Neural cell (in vitro differentiated cells): ENCODE results near the gene TBKBP1. TPM values are rescaled to one million over a fixed set of nuclear protein-coding genes. Genes with fewer than 3 reads are reported as not detected.

Source experiments
- H2AFZ ChIP-seq: fragments of 200-600, 300-800 bp; sonication (generic), shearing (Covaris generic); 2 replicates; pipeline ENCODE4 v1.6.0; 2014; ENCODE audit warnings: low read depth, mild to moderate bottlenecking, antibody characterized with exemption, low read length, moderate library complexity
- H3F3A ChIP-seq: fragments of 200-600 bp; shearing (Covaris generic); 2 replicates; pipeline ENCODE4 v1.6.1; 2016; ENCODE audit warnings: mild to moderate bottlenecking, moderate library complexity, mixed read lengths, antibody characterized with exemption, low read length; ENCODE audit not compliant: insufficient read depth, poor library complexity, severe bottlenecking
- H3K27ac ChIP-seq: fragments of 200-600, 300-800 bp; sonication (generic), shearing (Covaris generic); 2 replicates; pipeline ENCODE4 v1.5.1; 2014; ENCODE audit warnings: mild to moderate bottlenecking, low read length, moderate library complexity
- H3K27me3 ChIP-seq: fragments of 300-800, 200-600 bp; sonication (generic), shearing (Covaris generic); 2 replicates; pipeline ENCODE4 v1.6.0; 2014; ENCODE audit warnings: mild to moderate bottlenecking, low read depth, low read length, moderate library complexity; ENCODE audit not compliant: insufficient read depth
- H3K36me3 ChIP-seq: fragments of 300-800, 200-600 bp; sonication (generic), shearing (Covaris generic); 2 replicates; pipeline ENCODE4 v1.5.1; 2014; ENCODE audit warnings: mild to moderate bottlenecking, antibody characterized with exemption, low read length, moderate library complexity; ENCODE audit not compliant: insufficient read depth
- H3K4me2 ChIP-seq: fragments of 300-800, 200-600 bp; sonication (generic), shearing (Covaris generic); 2 replicates; pipeline ENCODE4 v1.6.0; 2014; ENCODE audit warnings: mild to moderate bottlenecking, low read length
- H3K4me3 ChIP-seq: fragments of 300-800, 200-600 bp; sonication (generic), shearing (Covaris generic); 2 replicates; pipeline ENCODE4 v1.5.1; 2014; ENCODE audit warnings: mild to moderate bottlenecking, low read length, moderate library complexity
- H3K79me2 ChIP-seq: fragments of 200-600 bp; shearing (Covaris generic); replicated peaks from 2 replicates; pipeline ENCODE4 v1.6.0; 2014; ENCODE audit warnings: mild to moderate bottlenecking, low read length, moderate library complexity; ENCODE audit not compliant: insufficient read depth
- H3K9ac ChIP-seq: fragments of 300-800, 200-600 bp; sonication (generic), shearing (Covaris generic); 2 replicates; pipeline ENCODE4 v1.6.1; 2016; ENCODE audit warnings: mild to moderate bottlenecking, low read length, mixed read lengths
- H3K9me2 ChIP-seq: fragments of 200-600 bp; shearing (Covaris generic); 2 replicates; pipeline ENCODE4 v1.6.1; 2016; ENCODE audit warnings: mild to moderate bottlenecking, low read length, mixed read lengths; ENCODE audit not compliant: insufficient read depth
- H3K9me3 ChIP-seq: fragments of 200-600, 300-800 bp; sonication (generic), shearing (Covaris generic); 2 replicates; pipeline ENCODE4 v1.6.1; 2016; ENCODE audit warnings: mild to moderate bottlenecking, mixed run types, low read length, moderate library complexity, mixed read lengths
- H4K20me1 ChIP-seq: fragments of 200-600 bp; shearing (Covaris generic); 2 replicates; pipeline ENCODE4 v1.6.1; 2016; ENCODE audit warnings: mild to moderate bottlenecking, mixed run types; ENCODE audit not compliant: insufficient read depth
- CTCF ChIP-seq: fragments of 450-650 bp; IDR thresholded peaks from 2 replicates; pipeline ENCODE4 v1.5.1; 2014; ENCODE audit warnings: antibody characterized with exemption, mild to moderate bottlenecking, moderate library complexity; ENCODE audit not compliant: poor library complexity, severe bottlenecking
- EP300 ChIP-seq: fragments of 450-650 bp; conservative IDR thresholded peaks from 2 replicates; pipeline ENCODE4 v1.6.1; 2014; ENCODE audit warnings: antibody characterized with exemption, mild to moderate bottlenecking, moderate library complexity; ENCODE audit not compliant: poor library complexity, severe bottlenecking
- EZH2 ChIP-seq: fragments of 200-600, 300-800 bp; shearing (Covaris generic), sonication (generic); IDR thresholded peaks from 2 replicates; pipeline ENCODE4 v1.6.1; 2014; ENCODE audit warnings: antibody characterized with exemption, low read length, borderline replicate concordance, mild to moderate bottlenecking; ENCODE audit not compliant: insufficient read depth, poor library complexity, severe bottlenecking
- MXI1 ChIP-seq: fragments of 450-650 bp; conservative IDR thresholded peaks from 2 replicates; pipeline ENCODE4 v1.6.1; 2014; ENCODE audit warnings: antibody characterized with exemption, mild to moderate bottlenecking; ENCODE audit not compliant: poor library complexity, severe bottlenecking
- POLR2AphosphoS5 ChIP-seq: IDR thresholded peaks from 2 replicates; pipeline ENCODE4 v1.6.1; 2012
- RAD21 ChIP-seq: fragments of 450-650 bp; conservative IDR thresholded peaks from 2 replicates; pipeline ENCODE4 v1.6.1; 2014; ENCODE audit warnings: antibody characterized with exemption, mild to moderate bottlenecking, moderate library complexity
- REST ChIP-seq: IDR thresholded peaks from 2 replicates; pipeline ENCODE4 v1.6.1; 2012; ENCODE audit warnings: borderline replicate concordance
- SMC3 ChIP-seq: fragments of 450-650 bp; conservative IDR thresholded peaks from 2 replicates; pipeline ENCODE4 v1.6.1; 2014; ENCODE audit warnings: antibody characterized with exemption, mild to moderate bottlenecking, moderate library complexity; ENCODE audit not compliant: poor library complexity
- TAF1 ChIP-seq: IDR thresholded peaks from 2 replicates; pipeline ENCODE4 v1.6.1; 2012; ENCODE audit warnings: low read depth
- polyA plus RNA-seq: library from polyadenylated mRNA; depleted of rRNA; stranded (reverse); fragments of >200 nt; gene quantifications from 2 replicates; pipeline ENCODE4 v1.2.3, GENCODE V29; 2014

Gene TBKBP1
- polyA plus RNA-seq, 1 donor from 2014 or later = 25.4 TPM

- Histone ChIP-seq H2AFZ (no peak overlapping the region), H3K27ac (no peak overlapping the region), H3K27me3 (peaks cover 14% of the 10 kb centered on the region), H3K9me2 (no peaks in the 10 kb centered on the region), H4K20me1 (no peaks in the 10 kb centered on the region), H3K36me3 (no peaks in the 10 kb centered on the region), H3K4me2 (no peak overlapping the region), H3K79me2 (no peaks in the 10 kb centered on the region), H3F3A (no peaks in the 10 kb centered on the region), H3K4me3 (no peak overlapping the region), H3K9ac (no peak overlapping the region), H3K9me3 (no peaks in the 10 kb centered on the region)
- no peak for TF ChIP-seq RAD21
- TF ChIP-seq EZH2 = no peak
- no peak for TF ChIP-seq EP300
- no peak for TF ChIP-seq SMC3
Measured at GRCh38 chr17:47726796-47727703, 33.1 kb downstream of the TBKBP1 start.

DNA sequence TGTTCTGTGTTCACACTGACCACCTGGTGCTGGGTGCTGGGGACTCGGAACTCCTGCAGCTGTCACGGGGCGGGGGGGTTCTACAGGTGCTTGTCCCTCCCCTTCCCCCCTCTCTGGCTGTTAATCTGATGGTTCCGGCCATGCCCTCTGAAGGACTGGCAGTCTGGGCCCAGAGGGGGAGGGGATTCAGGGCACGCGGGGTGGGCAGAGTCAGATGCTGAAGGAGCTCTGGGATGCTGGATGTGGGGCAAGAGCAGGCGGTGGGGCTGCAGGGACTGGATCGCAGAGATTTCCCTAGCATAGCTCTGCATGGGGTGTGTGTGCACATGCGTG lies 33.7 kb downstream of the TBKBP1 start:
- Histone ChIP-seq H3K9me2 (no peaks in the 10 kb centered on the region), H4K20me1 (no peaks in the 10 kb centered on the region), H2AFZ (no peak overlapping the region), H3K79me2 (no peaks in the 10 kb centered on the region), H3K9me3 (no peaks in the 10 kb centered on the region), H3K27me3 (peaks cover 20% of the 10 kb centered on the region), H3K4me2 (no peak overlapping the region), H3K9ac (no peak overlapping the region), H3K27ac (no peak overlapping the region), H3K36me3 (no peaks in the 10 kb centered on the region), H3F3A (no peaks in the 10 kb centered on the region), H3K4me3 (no peak overlapping the region)
- TF ChIP-seq EZH2 = no peak
- TF ChIP-seq POLR2AphosphoS5 = no peak
- no peak for TF ChIP-seq TAF1
- no peak for TF ChIP-seq MXI1
- TF ChIP-seq RAD21 = no peak
- TF ChIP-seq EP300 = no peak
- TF ChIP-seq REST = no peak
- no peak for TF ChIP-seq CTCF
- no peak for TF ChIP-seq SMC3
